Measurements from ENCODE around the gene FHAD1. TPM values are rescaled to one million over a fixed set of nuclear protein-coding genes. Genes with fewer than 3 reads are reported as not detected.

The FHAD1 gene
- total RNA-seq, 1 donor = 0.72 TPM

GRCh38 chr1:15355968-15356625 lies 109.1 kb downstream of the FHAD1 start:
- DNase-seq (ENCODE audit: insufficient read length, low spot score, missing footprints) = peak; percentile 45
- Histone ChIP-seq H4K20me1 (ENCODE audit: insufficient read depth, low read length) (no peaks in the 10 kb centered on the region), H3K27ac (ENCODE audit: low read depth, low read length) (peak overlapping the region; percentile 26), H3K4me1 (ENCODE audit: insufficient read depth, low read length) (peaks cover 39% of the 10 kb centered on the region), H3K27me3 (ENCODE audit: insufficient read depth, low read length) (no peaks in the 10 kb centered on the region), H3K36me3 (ENCODE audit: insufficient read depth, low read length) (no peaks in the 10 kb centered on the region), H2AFZ (ENCODE audit: low read length) (no peak overlapping the region), H3K4me2 (ENCODE audit: insufficient read depth, low read length) (no peak overlapping the region), H3K9me3 (ENCODE audit: low read depth, low read length) (no peaks in the 10 kb centered on the region), H3K79me2 (ENCODE audit: insufficient read depth, low read length) (no peaks in the 10 kb centered on the region), H3K4me3 (ENCODE audit: insufficient read depth, low read length) (no peak overlapping the region)
- no peak for TF ChIP-seq CTCF (IDR thresholded peaks at IDR 0.05; ENCODE audit: extremely low read depth, low read depth, low read length)

GRCh38 chr1:15357612-15358207 lies 110.7 kb downstream of the FHAD1 start:
- Histone ChIP-seq H3K79me2 (ENCODE audit: insufficient read depth, low read length) (no peaks in the 10 kb centered on the region), H3K27me3 (ENCODE audit: insufficient read depth, low read length) (no peaks in the 10 kb centered on the region), H3K4me1 (ENCODE audit: insufficient read depth, low read length) (peaks cover 25% of the 10 kb centered on the region), H3K9me3 (ENCODE audit: low read depth, low read length) (no peaks in the 10 kb centered on the region), H3K4me2 (ENCODE audit: insufficient read depth, low read length) (no peak overlapping the region), H3K27ac (ENCODE audit: low read depth, low read length) (no peak overlapping the region), H3K36me3 (ENCODE audit: insufficient read depth, low read length) (no peaks in the 10 kb centered on the region), H2AFZ (ENCODE audit: low read length) (no peak overlapping the region), H4K20me1 (ENCODE audit: insufficient read depth, low read length) (no peaks in the 10 kb centered on the region), H3K4me3 (ENCODE audit: insufficient read depth, low read length) (no peak overlapping the region)
- DNase-seq (ENCODE audit: insufficient read length, low spot score, missing footprints) = no peak
- TF ChIP-seq CTCF (IDR thresholded peaks at IDR 0.05; ENCODE audit: extremely low read depth, low read depth, low read length) = no peak

- Histone ChIP-seq H3K36me3 (ENCODE audit: insufficient read depth, low read length) (no peaks in the 10 kb centered on the region), H3K4me1 (ENCODE audit: insufficient read depth, low read length) (peaks cover 21% of the 10 kb centered on the region), H4K20me1 (ENCODE audit: insufficient read depth, low read length) (no peaks in the 10 kb centered on the region), H2AFZ (ENCODE audit: low read length) (no peak overlapping the region), H3K9me3 (ENCODE audit: low read depth, low read length) (no peaks in the 10 kb centered on the region), H3K27ac (ENCODE audit: low read depth, low read length) (no peak overlapping the region), H3K27me3 (ENCODE audit: insufficient read depth, low read length) (no peaks in the 10 kb centered on the region), H3K4me2 (ENCODE audit: insufficient read depth, low read length) (no peak overlapping the region), H3K79me2 (ENCODE audit: insufficient read depth, low read length) (no peaks in the 10 kb centered on the region), H3K4me3 (ENCODE audit: insufficient read depth, low read length) (no peak overlapping the region)
- no peak for DNase-seq (ENCODE audit: insufficient read length, low spot score, missing footprints)
- no peak for TF ChIP-seq CTCF (IDR thresholded peaks at IDR 0.05; ENCODE audit: extremely low read depth, low read depth, low read length)
Measured at GRCh38 chr1:15358565-15359133, 111.6 kb downstream of the FHAD1 start.

- H3K36me3 ChIP-seq (ENCODE audit: insufficient read depth, low read length) = no peaks in the 10 kb centered on the region
- H3K4me1 ChIP-seq (ENCODE audit: insufficient read depth, low read length) = peaks cover 11% of the 10 kb centered on the region
- no peak for DNase-seq (ENCODE audit: insufficient read length, low spot score, missing footprints)
- H3K4me2 ChIP-seq (ENCODE audit: insufficient read depth, low read length) = no peak overlapping the region
- H3K27me3 ChIP-seq (ENCODE audit: insufficient read depth, low read length) = no peaks in the 10 kb centered on the region
- no peak overlapping the region for H3K27ac ChIP-seq (ENCODE audit: low read depth, low read length)
- no peaks in the 10 kb centered on the region for H3K9me3 ChIP-seq (ENCODE audit: low read depth, low read length)
- no peak overlapping the region for H3K4me3 ChIP-seq (ENCODE audit: insufficient read depth, low read length)
- TF ChIP-seq CTCF (IDR thresholded peaks at IDR 0.05; ENCODE audit: extremely low read depth, low read depth, low read length) = no peak
- no peak overlapping the region for H2AFZ ChIP-seq (ENCODE audit: low read length)
- no peaks in the 10 kb centered on the region for H4K20me1 ChIP-seq (ENCODE audit: insufficient read depth, low read length)
- H3K79me2 ChIP-seq (ENCODE audit: insufficient read depth, low read length) = no peaks in the 10 kb centered on the region
Measured at GRCh38 chr1:15360700-15361099, 113.7 kb downstream of the FHAD1 start.

Data from osteoblast (primary cell).